ENCODE results near the gene SDCCAG8.
A peak's percentile ranks its signal among the peaks of the same experiment; 100 is the strongest.

Gene SDCCAG8

GRCh38 chr1:243529512-243529911 is 273.7 kb downstream of the SDCCAG8 start:
- TF ChIP-seq CTCF (IDR thresholded peaks at IDR 0.05) (no peak), ZFX (IDR thresholded peaks at IDR 0.05; ENCODE audit: borderline replicate concordance) (no peak)
- no peak overlapping the region for H3K27ac ChIP-seq

GRCh38 chr1:243535014-243535413 is 279.2 kb downstream of the SDCCAG8 start:
- TF ChIP-seq ZFX (IDR thresholded peaks at IDR 0.05; ENCODE audit: borderline replicate concordance), result no peak
- no peak for TF ChIP-seq CTCF (IDR thresholded peaks at IDR 0.05)
- no peak overlapping the region for H3K27ac ChIP-seq

DNA sequence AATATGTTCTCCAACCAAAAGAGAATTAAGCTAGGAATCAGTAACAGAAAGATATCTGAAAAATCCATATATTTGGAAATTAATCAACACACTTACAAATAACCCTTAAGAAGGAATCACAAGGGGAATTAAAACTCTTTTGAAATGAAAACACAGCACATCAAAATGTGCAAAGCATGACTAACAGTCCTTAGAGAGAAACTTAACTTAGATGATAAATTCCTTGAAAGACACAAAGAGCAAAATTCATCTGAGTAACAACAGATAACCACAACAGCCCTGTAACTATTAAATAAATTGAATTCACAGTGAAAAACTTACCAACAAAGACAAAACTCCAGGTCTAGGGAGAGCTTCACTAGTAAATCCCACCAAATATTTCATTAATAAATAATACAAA is 283.8 kb downstream of the SDCCAG8 start:
- no peak overlapping the region for H3K27ac ChIP-seq
- TF ChIP-seq ZFX (IDR thresholded peaks at IDR 0.05; ENCODE audit: borderline replicate concordance), result no peak
- no peak for TF ChIP-seq CTCF (IDR thresholded peaks at IDR 0.05)

DNA sequence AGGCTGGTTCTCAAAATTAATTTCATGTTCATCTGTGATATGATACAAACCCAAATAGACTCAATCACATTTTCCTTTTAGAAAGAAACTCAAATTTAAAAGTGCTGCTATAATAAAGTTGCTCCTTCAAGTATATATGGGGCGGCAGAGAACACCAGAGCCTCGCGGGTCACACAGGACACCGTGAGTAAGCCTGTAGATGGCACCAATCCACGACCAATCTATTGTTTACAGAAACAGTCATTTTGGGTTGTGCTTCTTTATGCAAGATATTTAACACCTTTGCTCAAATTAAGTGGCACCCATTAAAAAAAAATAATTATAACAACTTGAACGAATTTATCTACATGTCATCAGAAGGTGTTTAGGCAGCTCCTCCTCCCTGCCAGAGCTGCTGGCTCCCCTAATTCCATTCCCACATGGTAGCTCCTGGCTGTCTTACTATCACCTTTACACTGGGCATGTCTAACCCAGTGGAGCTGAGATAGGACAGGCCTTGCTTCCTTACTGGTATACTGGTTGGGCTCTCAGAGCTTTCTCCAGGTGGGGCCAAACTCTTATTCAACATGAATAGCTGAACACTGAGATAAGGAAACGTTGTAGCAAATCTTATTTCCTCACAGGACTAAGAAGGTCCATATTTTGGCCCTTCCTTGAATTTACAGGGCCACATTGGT is 287.0 kb downstream of the SDCCAG8 start:
- no peak overlapping the region for H3K27ac ChIP-seq
- TF ChIP-seq CTCF (IDR thresholded peaks at IDR 0.05), result peak; percentile 18; the same call in 1 of the 2 replicates
- TF ChIP-seq ZFX (IDR thresholded peaks at IDR 0.05; ENCODE audit: borderline replicate concordance), result no peak

GRCh38 chr1:243543501-243543900 is 287.7 kb downstream of the SDCCAG8 start:
- no peak for TF ChIP-seq CTCF (IDR thresholded peaks at IDR 0.05)
- no peak for TF ChIP-seq ZFX (IDR thresholded peaks at IDR 0.05; ENCODE audit: borderline replicate concordance)
- no peak overlapping the region for H3K27ac ChIP-seq

DNA sequence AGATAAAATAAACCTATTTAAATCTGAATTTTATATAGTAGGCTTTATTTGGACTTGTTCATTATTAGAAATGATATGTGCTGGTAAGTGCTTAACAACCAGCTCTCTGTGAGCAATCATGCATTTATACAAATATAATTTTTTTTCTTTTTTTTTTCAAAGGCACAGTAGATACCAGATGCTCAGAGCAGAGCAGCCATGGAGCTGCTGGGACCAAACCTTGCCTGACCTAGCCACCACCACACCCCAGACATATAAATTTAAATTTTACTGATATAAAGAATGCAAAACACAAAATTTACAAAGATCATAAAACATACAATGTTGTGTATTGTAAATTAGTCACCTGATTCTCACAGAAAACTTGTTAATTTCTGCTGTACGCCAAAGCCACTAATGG is 290.6 kb downstream of the SDCCAG8 start:
- TF ChIP-seq CTCF (IDR thresholded peaks at IDR 0.05), result no peak
- TF ChIP-seq ZFX (IDR thresholded peaks at IDR 0.05; ENCODE audit: borderline replicate concordance), result no peak
- no peak overlapping the region for H3K27ac ChIP-seq

DNA sequence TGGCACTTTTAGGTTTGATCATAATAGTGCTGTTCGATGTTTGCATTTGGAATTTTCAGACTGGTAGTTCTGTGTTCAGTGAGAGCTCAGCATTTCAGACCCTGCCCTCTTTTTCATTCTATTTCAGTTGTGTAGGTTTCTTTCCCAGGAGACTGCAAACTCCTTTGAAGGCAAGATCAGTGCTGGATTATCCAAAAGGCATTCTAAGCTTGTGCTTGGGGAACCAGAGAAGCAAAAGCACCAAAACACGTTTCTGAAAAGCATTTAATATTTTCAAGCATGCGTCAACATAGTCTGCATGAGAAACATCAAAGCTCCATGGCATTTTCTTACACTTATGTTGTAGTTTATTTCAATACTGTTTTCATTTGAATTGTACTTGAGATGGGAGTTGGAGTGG is 292.1 kb downstream of the SDCCAG8 start:
- H3K27ac ChIP-seq, result no peak overlapping the region
- no peak for TF ChIP-seq ZFX (IDR thresholded peaks at IDR 0.05; ENCODE audit: borderline replicate concordance)
- no peak for TF ChIP-seq CTCF (IDR thresholded peaks at IDR 0.05)
